ENCODE data around the gene RASGEF1C.

The RASGEF1C gene

GRCh38 chr5:180113660-180114303, 95.2 kb downstream of the RASGEF1C start:
- no peak for DNase-seq (ENCODE audit: low read depth)

GRCh38 chr5:180112181-180112861, 96.7 kb downstream of the RASGEF1C start:
- DNase-seq (ENCODE audit: low read depth) = no peak
- no peak overlapping the region for H3K4me3 ChIP-seq (ENCODE audit: low read depth, low read length)

More at GRCh38 chr5:180113660-180114303, 95.2 kb downstream of the RASGEF1C start:
- H3K4me3 ChIP-seq (ENCODE audit: low read depth, low read length) = no peak overlapping the region

- DNase-seq (ENCODE audit: low read depth) = no peak
- H3K4me3 ChIP-seq (ENCODE audit: low read depth, low read length) = no peak overlapping the region
Measured at GRCh38 chr5:180111273-180112002, 97.6 kb downstream of the RASGEF1C start.

DNA sequence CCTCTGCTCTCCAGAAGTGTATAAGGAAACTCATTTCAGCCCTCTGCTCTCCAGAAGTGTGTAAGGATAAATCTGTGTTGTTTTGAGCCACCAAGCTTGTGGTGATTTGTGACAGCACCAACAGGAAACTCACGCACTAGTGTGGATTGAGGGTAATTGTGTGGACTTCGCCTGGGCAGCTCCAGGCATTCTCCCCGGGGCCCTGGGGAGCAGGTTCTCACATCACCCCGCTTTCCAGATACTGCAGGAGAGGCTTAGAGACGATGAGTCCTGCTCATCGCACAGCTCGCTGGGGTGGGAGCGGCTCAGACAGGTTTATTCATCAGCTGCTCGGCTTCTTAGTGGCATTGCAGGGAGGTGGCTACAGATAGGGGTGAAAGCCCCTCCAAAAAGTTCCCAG, 99.1 kb downstream of the RASGEF1C start:
- H3K4me3 ChIP-seq (ENCODE audit: low read depth, low read length) = no peak overlapping the region
- no peak for DNase-seq (ENCODE audit: low read depth)

- no peak for DNase-seq (ENCODE audit: low read depth)
- H3K4me3 ChIP-seq (ENCODE audit: low read depth, low read length) = no peak overlapping the region
Measured at GRCh38 chr5:180107005-180107404, 102.0 kb downstream of the RASGEF1C start.

GRCh38 chr5:180105827-180106312, 103.1 kb downstream of the RASGEF1C start:
- no peak for DNase-seq (ENCODE audit: low read depth)

DNA sequence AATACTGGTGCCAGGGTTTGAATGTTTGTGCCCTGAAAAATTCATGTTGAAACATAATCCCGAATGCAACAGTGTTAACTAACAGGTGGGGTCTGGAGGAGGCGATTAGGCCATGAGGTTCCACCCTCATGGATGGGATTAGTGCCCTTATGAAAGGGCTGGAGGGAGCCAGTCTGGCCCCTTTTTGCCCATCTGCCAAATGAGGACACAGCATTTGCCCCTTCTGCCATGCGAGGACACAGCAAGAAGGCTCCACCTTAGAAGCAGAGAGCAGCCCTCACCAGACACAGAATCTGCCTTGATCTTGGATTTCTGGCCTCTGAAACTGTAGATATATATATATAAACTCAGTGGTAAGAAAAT, 104.9 kb downstream of the RASGEF1C start:
- DNase-seq (ENCODE audit: low read depth) = no peak
- no peak overlapping the region for H3K4me3 ChIP-seq (ENCODE audit: low read depth, low read length)

More at GRCh38 chr5:180105827-180106312, 103.1 kb downstream of the RASGEF1C start:
- H3K4me3 ChIP-seq (ENCODE audit: low read depth, low read length) = no peak overlapping the region

DNA sequence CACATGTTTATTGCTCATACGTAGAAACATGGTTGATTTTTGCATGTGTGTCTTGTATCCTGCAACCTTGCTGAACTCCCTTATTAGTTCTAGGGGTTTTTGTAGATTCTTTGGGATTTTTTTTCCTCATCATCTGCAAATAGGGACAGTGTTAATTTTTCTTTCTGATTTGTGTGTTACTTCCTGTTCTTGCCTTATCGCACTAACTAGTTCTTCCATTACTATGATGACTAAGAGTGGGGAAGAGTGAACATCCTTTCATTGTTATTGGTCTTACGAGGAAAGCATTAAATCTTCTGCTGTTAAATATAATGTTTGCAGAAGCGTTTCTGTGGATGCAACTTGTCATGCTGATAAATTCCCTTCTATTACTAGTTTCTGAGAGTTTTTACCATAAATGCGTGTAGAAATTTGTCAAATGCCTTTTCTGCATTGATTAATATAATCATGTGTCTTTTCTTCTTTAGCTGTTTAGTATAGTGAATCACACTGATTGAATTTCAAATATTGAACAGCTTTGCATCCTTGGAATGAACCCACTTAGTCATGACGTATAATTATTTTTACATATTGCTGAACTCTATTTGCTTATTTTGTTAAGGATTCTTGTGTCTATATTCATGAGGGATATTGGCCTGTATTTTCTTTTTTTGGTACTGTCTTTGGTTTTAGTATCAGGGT, 105.4 kb downstream of the RASGEF1C start:
- no peak for DNase-seq (ENCODE audit: low read depth)
- H3K4me3 ChIP-seq (ENCODE audit: low read depth, low read length) = no peak overlapping the region

DNA sequence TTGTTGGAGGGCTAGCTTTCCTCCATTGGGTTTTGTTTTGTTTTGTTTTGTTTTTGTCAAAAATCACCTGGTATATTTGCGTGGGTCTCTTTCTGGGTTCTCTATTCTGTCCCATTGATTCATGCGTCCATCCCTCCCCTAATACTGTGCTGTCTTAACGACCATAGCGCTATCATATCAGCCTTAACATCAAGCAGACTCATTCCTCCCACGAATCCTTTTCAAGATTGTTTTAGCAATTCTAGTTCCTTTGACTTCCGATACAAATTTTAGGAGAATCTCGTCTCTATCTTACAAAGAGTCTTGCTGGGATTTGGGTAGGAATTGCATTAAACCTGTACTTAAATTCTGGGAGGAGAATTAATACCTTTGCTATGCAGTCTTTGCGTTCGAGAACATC, 106.4 kb downstream of the RASGEF1C start:
- DNase-seq (ENCODE audit: low read depth) = no peak
- H3K4me3 ChIP-seq (ENCODE audit: low read depth, low read length) = no peak overlapping the region

GRCh38 chr5:180101451-180102105, 107.4 kb downstream of the RASGEF1C start:
- no peak overlapping the region for H3K4me3 ChIP-seq (ENCODE audit: low read depth, low read length)
- DNase-seq (ENCODE audit: low read depth) = no peak

GRCh38 chr5:180100621-180101450, 108.2 kb downstream of the RASGEF1C start:
- DNase-seq (ENCODE audit: low read depth) = no peak
- H3K4me3 ChIP-seq (ENCODE audit: low read depth, low read length) = no peak overlapping the region

DNA sequence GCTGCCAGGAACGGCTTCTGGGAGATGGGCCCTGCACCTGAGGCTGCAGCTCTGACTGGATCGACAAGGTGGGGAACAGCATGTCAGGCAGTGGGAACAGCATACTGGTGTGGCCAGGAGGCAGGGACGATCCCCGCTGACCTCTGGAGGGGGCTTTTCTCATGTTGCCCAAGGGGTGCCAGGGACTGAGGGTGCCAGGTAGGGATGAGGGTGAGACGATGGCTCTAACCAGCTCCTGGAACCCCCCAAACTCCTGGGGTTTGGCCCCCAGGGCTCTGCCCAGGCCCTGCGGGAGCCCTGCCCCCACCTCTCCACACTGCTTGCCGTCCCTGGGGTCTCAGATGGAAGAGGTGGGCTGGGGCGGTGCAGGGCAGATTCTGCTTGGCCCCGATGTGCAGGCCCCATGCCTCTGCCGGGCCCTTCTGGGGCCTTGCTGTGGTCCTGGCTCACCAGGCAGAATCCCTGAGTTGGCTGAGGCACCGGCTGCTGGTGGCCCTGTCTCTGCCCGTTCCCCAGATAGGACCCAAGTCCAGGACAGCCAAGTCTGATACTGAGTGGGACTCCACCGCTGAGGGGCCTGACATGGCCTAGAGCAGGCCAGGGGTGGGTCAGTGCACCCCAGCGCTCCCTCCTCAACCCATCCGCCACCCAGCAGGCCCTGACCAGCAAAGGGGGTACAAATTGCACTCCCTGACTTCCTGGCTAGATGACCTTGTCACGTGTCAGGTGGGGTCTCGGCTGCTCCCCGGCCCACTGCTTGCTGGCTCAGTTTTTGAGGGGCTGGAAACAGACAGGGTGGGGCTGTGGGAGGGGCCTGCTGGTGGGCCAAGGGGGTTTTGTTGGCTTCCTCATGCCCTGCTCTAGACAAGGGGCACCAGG, 109.0 kb downstream of the RASGEF1C start:
- DNase-seq (ENCODE audit: low read depth) = no peak

GRCh38 chr5:180098991-180099732, 109.8 kb downstream of the RASGEF1C start:
- no peak overlapping the region for H3K4me3 ChIP-seq (ENCODE audit: low read depth, low read length)
- DNase-seq (ENCODE audit: low read depth) = no peak

More for the DNA sequence above, 109.0 kb downstream of the RASGEF1C start:
- H3K4me3 ChIP-seq (ENCODE audit: low read depth, low read length) = no peak overlapping the region

GRCh38 chr5:180098526-180098925, 110.5 kb downstream of the RASGEF1C start:
- no peak for DNase-seq (ENCODE audit: low read depth)
- no peak overlapping the region for H3K4me3 ChIP-seq (ENCODE audit: low read depth, low read length)

- no peak for DNase-seq (ENCODE audit: low read depth)
- no peak overlapping the region for H3K4me3 ChIP-seq (ENCODE audit: low read depth, low read length)
Measured at GRCh38 chr5:180097926-180098325, 111.1 kb downstream of the RASGEF1C start.

GRCh38 chr5:180097163-180097894, 111.7 kb downstream of the RASGEF1C start:
- no peak for DNase-seq (ENCODE audit: low read depth)
- H3K4me3 ChIP-seq (ENCODE audit: low read depth, low read length) = no peak overlapping the region
